ENCODE measurements around the gene PRC1. TPM values are rescaled to one million over a fixed set of nuclear protein-coding genes. Genes with fewer than 3 reads are reported as not detected.

Gene PRC1
- total RNA-seq, 2 donors from 2014 or later, result 13.5 to 37.0 TPM

GRCh38 chr15:91032919-91033803 lies 38.8 kb upstream of the PRC1 start:
- DNase-seq (ENCODE audit: low spot score), result peak; percentile 64
- H3K4me3 ChIP-seq, result no peak overlapping the region
- no peaks in the 10 kb centered on the region for H3K27me3 ChIP-seq (replicated peaks; ENCODE audit: insufficient read depth)
- H3K36me3 ChIP-seq, result no peaks in the 10 kb centered on the region
- TF ChIP-seq POLR2AphosphoS5 (IDR thresholded peaks at IDR 0.05), result peak; percentile 52
- TF ChIP-seq CTCF (IDR thresholded peaks at IDR 0.05), result peak in 3 of 4 experiments; percentile 57 to 75 (median 60)
- TF ChIP-seq POLR2A (IDR thresholded peaks at IDR 0.05), result no peak
- intact Hi-C loops (cut with DNase I), result no loop called here
- H3K4me1 ChIP-seq (replicated peaks), result no peaks in the 10 kb centered on the region
- no peaks in the 10 kb centered on the region for H3K9me3 ChIP-seq
- H3K27ac ChIP-seq, result no peak overlapping the region
- 52% methylated on average over 12 of the region's 12 CpGs for WGBS

- Histone ChIP-seq H3K9me3 (no peaks in the 10 kb centered on the region), H3K36me3 (no peaks in the 10 kb centered on the region), H3K27me3 (replicated peaks; ENCODE audit: insufficient read depth) (no peaks in the 10 kb centered on the region), H3K27ac (no peak overlapping the region), H3K4me1 (replicated peaks) (no peaks in the 10 kb centered on the region), H3K4me3 (no peak overlapping the region)
- TF ChIP-seq CTCF (IDR thresholded peaks at IDR 0.05) (no peak), POLR2A (IDR thresholded peaks at IDR 0.05) (no peak), POLR2AphosphoS5 (IDR thresholded peaks at IDR 0.05) (no peak)
- no peak for DNase-seq (ENCODE audit: low spot score)
- intact Hi-C loops (cut with DNase I), result no loop called here
- 79% methylated on average over 10 of the region's 10 CpGs for WGBS
Measured at GRCh38 chr15:91031796-91032195, 37.5 kb upstream of the PRC1 start.

GRCh38 chr15:91027677-91028076 lies 33.3 kb upstream of the PRC1 start:
- no peak for DNase-seq (ENCODE audit: low spot score)
- no peak overlapping the region for H3K4me3 ChIP-seq
- H3K9me3 ChIP-seq, result no peaks in the 10 kb centered on the region
- intact Hi-C loops (cut with DNase I), result loop anchor here (10.0 kb wide), 1 partner anchor 73 kb away; the partner anchor contains the start of gene RCCD1
- WGBS, result 100% methylated on average over 1 of the region's 1 CpG
- TF ChIP-seq CTCF (IDR thresholded peaks at IDR 0.05), result no peak
- TF ChIP-seq POLR2A (IDR thresholded peaks at IDR 0.05), result no peak
- no peak for TF ChIP-seq POLR2AphosphoS5 (IDR thresholded peaks at IDR 0.05)
- H3K27ac ChIP-seq, result no peak overlapping the region
- H3K4me1 ChIP-seq (replicated peaks), result no peaks in the 10 kb centered on the region
- H3K27me3 ChIP-seq (replicated peaks; ENCODE audit: insufficient read depth), result no peaks in the 10 kb centered on the region
- no peaks in the 10 kb centered on the region for H3K36me3 ChIP-seq

GRCh38 chr15:91023720-91024119 lies 29.4 kb upstream of the PRC1 start:
- WGBS, result 91% methylated on average over 7 of the region's 7 CpGs
- H3K4me3 ChIP-seq, result no peak overlapping the region
- H3K27ac ChIP-seq, result no peak overlapping the region
- no peaks in the 10 kb centered on the region for H3K36me3 ChIP-seq
- no peak for DNase-seq (ENCODE audit: low spot score)
- intact Hi-C loops (cut with DNase I), result loop anchor here (10.0 kb wide), 1 partner anchor 69 kb away; the partner anchor contains the start of gene RCCD1
- TF ChIP-seq POLR2A (IDR thresholded peaks at IDR 0.05) (no peak), CTCF (IDR thresholded peaks at IDR 0.05) (no peak), POLR2AphosphoS5 (IDR thresholded peaks at IDR 0.05) (no peak)
- H3K27me3 ChIP-seq (replicated peaks; ENCODE audit: insufficient read depth), result no peaks in the 10 kb centered on the region
- H3K9me3 ChIP-seq, result no peaks in the 10 kb centered on the region
- H3K4me1 ChIP-seq (replicated peaks), result peaks cover 9% of the 10 kb centered on the region

GRCh38 chr15:91022832-91023129 lies 28.4 kb upstream of the PRC1 start:
- Histone ChIP-seq H3K4me1 (replicated peaks) (peaks cover 9% of the 10 kb centered on the region), H3K27me3 (replicated peaks; ENCODE audit: insufficient read depth) (no peaks in the 10 kb centered on the region), H3K9me3 (no peaks in the 10 kb centered on the region), H3K4me3 (peak overlapping the region; percentile 75 to 94), H3K27ac (peak overlapping the region; percentile 55), H3K36me3 (no peaks in the 10 kb centered on the region)
- 18% methylated on average over 1 of the region's 1 CpG for WGBS
- no peak for DNase-seq (ENCODE audit: low spot score)
- intact Hi-C loops (cut with DNase I), result loop anchor here (10.0 kb wide), 1 partner anchor 68 kb away; the partner anchor contains the start of gene RCCD1
- TF ChIP-seq CTCF (IDR thresholded peaks at IDR 0.05), result no peak
- TF ChIP-seq POLR2AphosphoS5 (IDR thresholded peaks at IDR 0.05), result no peak
- TF ChIP-seq POLR2A (IDR thresholded peaks at IDR 0.05), result no peak

Data from prostate gland (tissue), 2 donors.